ENCODE data around the gene CDK14. TPM values are rescaled to one million over a fixed set of nuclear protein-coding genes. Genes with fewer than 3 reads are reported as not detected.
"Not testable (repeated sequence)": the region's sequence is repeated elsewhere in the genome, so short reads cannot be mapped to it uniquely, and the experiment has no call there.

Gene CDK14
- total RNA-seq, 1 donor from 2014 or later: 1.6 TPM

GRCh38 chr7:90751595-90751994 is 155.5 kb downstream of the CDK14 start:
- DNase-seq (ENCODE audit: low read depth in 2 of 2): no peak

- DNase-seq (ENCODE audit: low read depth in 2 of 2): no peak
Measured at GRCh38 chr7:90752051-90752450, 155.9 kb downstream of the CDK14 start.

- no peak for DNase-seq (ENCODE audit: low read depth in 2 of 2)
Measured at GRCh38 chr7:90755041-90755440, 158.9 kb downstream of the CDK14 start.

- DNase-seq (ENCODE audit: low read depth in 2 of 2): no peak
Measured at GRCh38 chr7:90756366-90756765, 160.2 kb downstream of the CDK14 start.

GRCh38 chr7:90757565-90757950 is 161.4 kb downstream of the CDK14 start:
- DNase-seq (ENCODE audit: low read depth in 2 of 2): not testable (repeated sequence)

GRCh38 chr7:90758933-90759562 is 162.9 kb downstream of the CDK14 start:
- no peak for DNase-seq (ENCODE audit: low read depth in 2 of 2)

GRCh38 chr7:90759710-90760109 is 163.6 kb downstream of the CDK14 start:
- no peak for DNase-seq (ENCODE audit: low read depth in 2 of 2)

- DNase-seq (ENCODE audit: low read depth in 2 of 2): no peak
Measured at GRCh38 chr7:90760892-90761291, 164.8 kb downstream of the CDK14 start.

- DNase-seq (ENCODE audit: low read depth in 2 of 2): no peak
Measured at GRCh38 chr7:90761584-90761983, 165.5 kb downstream of the CDK14 start.

- no peak for DNase-seq (ENCODE audit: low read depth in 2 of 2)
Measured at GRCh38 chr7:90763108-90763507, 167.0 kb downstream of the CDK14 start.

- DNase-seq (ENCODE audit: low read depth in 2 of 2): no peak
Measured at GRCh38 chr7:90764848-90765570, 168.9 kb downstream of the CDK14 start.

- DNase-seq (ENCODE audit: low read depth in 2 of 2): peak in 1 of 2 donors; percentile 11
Measured at GRCh38 chr7:90766814-90767564, 170.9 kb downstream of the CDK14 start.

GRCh38 chr7:90768301-90768700 is 172.2 kb downstream of the CDK14 start:
- peak in 1 of 2 donors; percentile 21 for DNase-seq (ENCODE audit: low read depth in 2 of 2)

- DNase-seq (ENCODE audit: low read depth in 2 of 2): no peak
Measured at GRCh38 chr7:90769036-90769435, 172.9 kb downstream of the CDK14 start.

GRCh38 chr7:90769566-90769965 is 173.4 kb downstream of the CDK14 start:
- not testable (repeated sequence) for DNase-seq (ENCODE audit: low read depth in 2 of 2)

- DNase-seq (ENCODE audit: low read depth in 2 of 2): no peak
Measured at GRCh38 chr7:90771281-90771680, 175.2 kb downstream of the CDK14 start.

- DNase-seq (ENCODE audit: low read depth in 2 of 2): no peak
Measured at GRCh38 chr7:90772410-90772809, 176.3 kb downstream of the CDK14 start.

GRCh38 chr7:90773269-90773668 is 177.1 kb downstream of the CDK14 start:
- DNase-seq (ENCODE audit: low read depth in 2 of 2): no peak

- no peak for DNase-seq (ENCODE audit: low read depth in 2 of 2)
Measured at GRCh38 chr7:90774706-90775105, 178.6 kb downstream of the CDK14 start.

- DNase-seq (ENCODE audit: low read depth in 2 of 2): no peak
Measured at GRCh38 chr7:90775383-90775965, 179.4 kb downstream of the CDK14 start.

- DNase-seq (ENCODE audit: low read depth in 2 of 2): no peak
Measured at GRCh38 chr7:90777041-90777440, 180.9 kb downstream of the CDK14 start.

- DNase-seq (ENCODE audit: low read depth in 2 of 2): no peak
Measured at GRCh38 chr7:90777465-90777864, 181.3 kb downstream of the CDK14 start.

Measured in lung microvascular endothelial cell (primary cell).